Effector memory CD4-positive, alpha-beta T cell (primary cell): ENCODE data around the gene PDGFC.

Source experiments
- DNase-seq, 3 donors: peaks; one replicate each; pipeline ENCODE4 v3.0.0-alpha.2; 2020
- H3K27ac ChIP-seq: 2 replicates; pipeline ENCODE4 v1.7.0; 2013; ENCODE audit warnings: mild to moderate bottlenecking, low read length, moderate library complexity; ENCODE audit not compliant: insufficient read depth, poor library complexity, severe bottlenecking
- H3K27me3 ChIP-seq: replicated peaks from 2 replicates; pipeline ENCODE4 v1.7.0; 2013; ENCODE audit warnings: mild to moderate bottlenecking, low read length; ENCODE audit not compliant: insufficient read depth, control insufficient read depth, poor library complexity, severe bottlenecking
- H3K36me3 ChIP-seq: 2 replicates; pipeline ENCODE4 v1.7.0; 2013; ENCODE audit warnings: mild to moderate bottlenecking, low read length, moderate library complexity; ENCODE audit not compliant: control insufficient read depth, insufficient read depth
- H3K4me1 ChIP-seq: 2 replicates; pipeline ENCODE4 v1.7.0; 2013; ENCODE audit warnings: low read length, mild to moderate bottlenecking; ENCODE audit not compliant: control insufficient read depth, insufficient read depth, poor library complexity, severe bottlenecking
- H3K4me3 ChIP-seq: 2 replicates; pipeline ENCODE4 v1.7.0; 2013; ENCODE audit warnings: low read length, low read depth, mild to moderate bottlenecking; ENCODE audit not compliant: insufficient read depth, poor library complexity, severe bottlenecking
- H3K9me3 ChIP-seq: 2 replicates; pipeline ENCODE4 v1.7.0; 2013; ENCODE audit warnings: mild to moderate bottlenecking, low read length, moderate library complexity; ENCODE audit not compliant: control insufficient read depth

PDGFC gene

GRCh38 chr4:156746111-156746510 is 225.5 kb downstream of the PDGFC start:
- no peaks in the 10 kb centered on the region for H3K4me1 ChIP-seq
- DNase-seq, result no peak
- no peak overlapping the region for H3K4me3 ChIP-seq
- H3K27me3 ChIP-seq, result no peaks in the 10 kb centered on the region
- H3K9me3 ChIP-seq, result no peaks in the 10 kb centered on the region
- no peak overlapping the region for H3K27ac ChIP-seq
- no peaks in the 10 kb centered on the region for H3K36me3 ChIP-seq

DNA sequence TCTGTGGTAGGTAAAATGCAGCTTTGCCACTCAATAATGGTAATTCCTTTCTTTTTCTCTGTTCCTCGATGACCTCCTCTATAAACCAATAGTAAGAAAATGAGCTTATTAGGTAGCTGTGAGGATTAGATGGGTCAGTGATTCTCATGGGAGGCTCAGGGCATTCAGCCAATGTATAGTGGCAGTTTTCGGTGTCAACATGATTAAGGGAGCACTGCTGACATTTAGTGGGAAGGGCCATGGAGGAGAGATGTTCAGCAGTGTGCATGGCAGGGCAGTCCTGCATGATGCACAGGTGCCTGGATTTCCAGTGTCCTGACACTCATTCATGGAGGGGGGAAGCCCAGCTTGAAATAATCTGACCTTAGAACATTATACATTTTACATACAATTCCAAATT is 232.8 kb downstream of the PDGFC start:
- Histone ChIP-seq H3K27me3 (no peaks in the 10 kb centered on the region), H3K27ac (no peak overlapping the region), H3K4me3 (no peak overlapping the region), H3K9me3 (no peaks in the 10 kb centered on the region), H3K4me1 (no peaks in the 10 kb centered on the region), H3K36me3 (no peaks in the 10 kb centered on the region)
- no peak for DNase-seq

- H3K4me3 ChIP-seq, result no peak overlapping the region
- DNase-seq, result no peak
- no peaks in the 10 kb centered on the region for H3K9me3 ChIP-seq
- H3K36me3 ChIP-seq, result no peaks in the 10 kb centered on the region
- H3K4me1 ChIP-seq, result no peaks in the 10 kb centered on the region
- no peak overlapping the region for H3K27ac ChIP-seq
- no peaks in the 10 kb centered on the region for H3K27me3 ChIP-seq
Measured at GRCh38 chr4:156734965-156735895, 236.4 kb downstream of the PDGFC start.

DNA sequence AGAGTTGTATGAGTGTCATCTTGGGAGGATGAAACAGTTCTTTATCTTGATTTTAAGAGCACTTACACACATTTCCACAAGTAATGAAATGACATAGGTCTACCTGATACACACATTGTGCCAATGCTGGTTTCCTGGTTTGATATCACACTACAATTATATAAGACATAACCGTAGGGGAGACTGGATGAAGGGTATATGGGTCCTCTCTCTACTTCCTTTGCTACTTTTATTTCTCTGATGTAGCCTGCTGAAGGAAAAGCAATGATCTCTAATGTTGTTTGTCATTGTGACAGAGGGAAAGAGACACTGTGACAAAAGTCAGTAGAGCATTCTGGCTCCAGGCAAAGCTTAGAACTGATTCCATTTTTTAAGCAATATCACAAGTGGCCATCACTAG is 238.0 kb downstream of the PDGFC start:
- Histone ChIP-seq H3K36me3 (no peaks in the 10 kb centered on the region), H3K4me3 (no peak overlapping the region), H3K27me3 (no peaks in the 10 kb centered on the region), H3K4me1 (no peaks in the 10 kb centered on the region), H3K27ac (no peak overlapping the region), H3K9me3 (no peaks in the 10 kb centered on the region)
- no peak for DNase-seq

DNA sequence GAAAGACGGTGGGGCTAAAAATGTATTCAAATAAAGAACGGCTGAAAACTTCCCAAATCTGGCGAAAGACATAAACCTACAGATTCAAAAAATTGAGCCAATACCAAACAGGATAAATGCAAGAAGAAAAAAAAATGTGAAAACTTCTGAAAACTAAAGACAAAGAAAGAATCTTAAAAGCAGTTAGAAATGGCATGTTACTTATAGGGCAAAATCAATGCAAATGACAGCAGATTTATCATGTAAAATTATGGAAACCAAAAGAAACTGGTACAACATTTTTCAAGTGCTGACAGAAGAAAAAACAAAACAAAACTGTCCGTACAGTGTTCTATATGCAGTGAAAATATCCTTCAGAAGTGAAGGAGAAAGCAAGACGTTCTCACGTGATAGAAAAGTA is 239.0 kb downstream of the PDGFC start:
- Histone ChIP-seq H3K27ac (no peak overlapping the region), H3K9me3 (no peaks in the 10 kb centered on the region), H3K4me1 (no peaks in the 10 kb centered on the region), H3K27me3 (no peaks in the 10 kb centered on the region), H3K4me3 (no peak overlapping the region), H3K36me3 (no peaks in the 10 kb centered on the region)
- DNase-seq, result no peak

- Histone ChIP-seq H3K27me3 (no peaks in the 10 kb centered on the region), H3K36me3 (no peaks in the 10 kb centered on the region), H3K27ac (no peak overlapping the region), H3K4me1 (no peaks in the 10 kb centered on the region), H3K4me3 (no peak overlapping the region), H3K9me3 (no peaks in the 10 kb centered on the region)
- no peak for DNase-seq
Measured at GRCh38 chr4:156729416-156729815, 242.2 kb downstream of the PDGFC start.

GRCh38 chr4:156725257-156725656 is 246.3 kb downstream of the PDGFC start:
- Histone ChIP-seq H3K4me3 (no peak overlapping the region), H3K4me1 (no peaks in the 10 kb centered on the region), H3K36me3 (no peaks in the 10 kb centered on the region), H3K9me3 (no peaks in the 10 kb centered on the region), H3K27me3 (no peaks in the 10 kb centered on the region), H3K27ac (no peak overlapping the region)
- no peak for DNase-seq

- Histone ChIP-seq H3K4me3 (no peak overlapping the region), H3K9me3 (no peaks in the 10 kb centered on the region), H3K27me3 (no peaks in the 10 kb centered on the region), H3K36me3 (no peaks in the 10 kb centered on the region), H3K27ac (no peak overlapping the region), H3K4me1 (no peaks in the 10 kb centered on the region)
- DNase-seq, result no peak
Measured at GRCh38 chr4:156723951-156724668, 247.5 kb downstream of the PDGFC start.

DNA sequence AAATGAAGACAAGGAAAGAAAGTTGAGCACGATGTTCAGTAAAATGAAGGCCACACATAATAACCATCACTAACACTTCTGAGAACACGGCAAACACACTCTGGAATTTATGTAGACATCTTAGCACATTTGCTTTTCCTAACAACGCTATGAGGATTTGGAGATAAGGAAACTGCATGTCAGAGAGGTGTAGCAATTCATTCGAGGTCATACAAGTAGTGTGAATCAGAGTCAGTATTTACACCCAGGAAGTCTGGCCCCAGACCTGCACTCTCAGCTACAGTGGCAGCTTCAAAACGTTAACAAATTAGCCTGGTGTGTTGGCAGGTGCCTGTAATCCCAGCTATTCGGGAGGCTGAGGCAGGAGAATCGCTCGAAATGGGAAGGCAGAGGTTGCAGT is 253.4 kb downstream of the PDGFC start:
- Histone ChIP-seq H3K4me1 (no peaks in the 10 kb centered on the region), H3K27ac (no peak overlapping the region), H3K4me3 (no peak overlapping the region), H3K27me3 (no peaks in the 10 kb centered on the region), H3K36me3 (no peaks in the 10 kb centered on the region), H3K9me3 (no peaks in the 10 kb centered on the region)
- DNase-seq, result no peak

DNA sequence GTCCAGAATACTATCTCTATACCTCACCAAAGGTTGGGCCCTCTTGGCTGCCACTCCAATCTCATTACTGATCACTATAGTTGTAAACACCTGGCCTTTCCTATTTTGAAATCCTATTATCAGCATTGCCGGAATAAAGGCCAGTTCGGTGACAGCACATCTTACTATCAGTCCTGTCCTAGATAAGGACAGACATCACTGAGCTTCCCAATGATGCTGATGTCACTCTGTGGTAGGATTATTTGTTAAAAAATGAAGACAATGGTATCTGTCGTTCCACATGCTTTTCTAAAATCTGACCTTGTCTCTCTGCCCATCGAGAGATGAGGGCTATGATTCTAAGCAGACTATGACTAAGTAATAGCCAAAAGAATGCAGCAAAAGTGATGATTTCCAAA is 260.4 kb downstream of the PDGFC start:
- no peak overlapping the region for H3K27ac ChIP-seq
- no peaks in the 10 kb centered on the region for H3K36me3 ChIP-seq
- H3K4me1 ChIP-seq, result no peaks in the 10 kb centered on the region
- H3K27me3 ChIP-seq, result no peaks in the 10 kb centered on the region
- no peak for DNase-seq
- H3K4me3 ChIP-seq, result no peak overlapping the region
- H3K9me3 ChIP-seq, result no peaks in the 10 kb centered on the region
